HG03460 (cell line): Measurements from ENCODE around the gene RFX8.

Source experiments
- ATAC-seq: cut with Tn5 transposase; IDR thresholded peaks from one replicate; pipeline ENCODE4 v1.9.1; 2021; ENCODE audit not compliant: unreplicated experiment

The RFX8 gene

GRCh38 chr2:101383016-101383541 is 91.8 kb downstream of the RFX8 start:
- ATAC-seq, result no peak

- ATAC-seq, result no peak
Measured at GRCh38 chr2:101382442-101382841, 92.5 kb downstream of the RFX8 start.

DNA sequence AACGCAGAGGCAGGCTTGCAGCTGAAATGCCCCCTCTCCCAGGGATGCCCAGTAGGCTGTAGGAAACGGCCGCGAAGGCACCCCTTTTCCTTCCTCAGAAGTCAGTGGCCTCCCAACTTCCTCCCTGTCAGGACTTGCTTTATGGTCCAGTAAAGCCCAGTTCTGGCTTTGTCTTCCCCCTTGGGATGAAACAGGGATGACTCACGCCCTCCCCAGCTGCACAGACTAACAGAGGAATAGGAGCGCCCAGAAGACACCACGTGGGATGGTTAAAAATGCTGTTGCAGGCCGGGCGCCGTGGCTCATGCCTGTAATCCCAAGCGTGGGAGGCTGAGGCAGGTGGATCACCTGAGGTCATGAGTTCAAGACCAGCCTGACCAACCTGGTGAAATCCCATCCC is 94.5 kb downstream of the RFX8 start:
- ATAC-seq, result no peak

- no peak for ATAC-seq
Measured at GRCh38 chr2:101379091-101379490, 95.8 kb downstream of the RFX8 start.

DNA sequence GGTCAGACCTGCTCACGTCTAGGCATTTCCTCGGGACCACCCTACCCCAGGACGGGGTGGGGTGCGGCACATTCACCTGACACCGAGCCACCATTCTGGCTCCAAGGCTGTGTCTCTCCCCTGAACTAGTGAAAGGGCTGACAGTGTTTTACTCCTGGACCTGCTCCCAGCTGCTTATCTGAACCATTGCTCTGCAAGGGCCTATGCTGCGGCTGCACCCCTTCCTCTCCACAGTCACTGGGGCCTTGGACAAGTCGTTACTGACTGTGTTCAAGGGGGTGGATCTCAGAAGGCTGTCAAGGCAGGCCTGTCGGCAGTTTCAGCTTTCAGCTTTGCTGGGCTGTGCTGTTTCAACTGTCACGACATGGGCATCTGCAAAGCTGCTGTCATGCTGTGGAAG is 99.3 kb downstream of the RFX8 start:
- ATAC-seq, result no peak

- ATAC-seq, result no peak
Measured at GRCh38 chr2:101374821-101375561, 99.9 kb downstream of the RFX8 start.

GRCh38 chr2:101372792-101373191 is 102.1 kb downstream of the RFX8 start:
- no peak for ATAC-seq

- ATAC-seq, result no peak
Measured at GRCh38 chr2:101371636-101372035, 103.3 kb downstream of the RFX8 start.

DNA sequence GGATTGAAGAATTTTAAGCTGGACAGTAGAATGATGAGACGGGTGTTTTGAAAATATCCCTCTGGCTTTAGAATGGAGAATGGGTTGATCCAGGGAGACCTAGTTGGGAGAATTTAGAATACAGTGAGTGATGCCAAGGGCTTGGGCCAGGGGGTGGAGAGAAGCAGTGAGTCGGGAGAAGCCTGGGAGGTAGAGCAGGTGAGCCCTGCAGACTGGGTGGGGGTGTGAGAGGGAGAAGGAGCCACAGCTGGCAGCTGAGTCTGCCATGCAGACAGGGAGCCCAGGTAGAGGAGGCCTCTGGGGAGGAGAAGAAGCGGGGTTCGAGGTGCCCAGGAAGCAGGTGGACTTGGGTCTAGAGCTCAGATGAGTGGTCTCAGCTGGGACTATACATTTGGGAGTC is 105.8 kb downstream of the RFX8 start:
- no peak for ATAC-seq

- ATAC-seq, result no peak
Measured at GRCh38 chr2:101368376-101368775, 106.5 kb downstream of the RFX8 start.

- ATAC-seq, result no peak
Measured at GRCh38 chr2:101367508-101367907, 107.4 kb downstream of the RFX8 start.

DNA sequence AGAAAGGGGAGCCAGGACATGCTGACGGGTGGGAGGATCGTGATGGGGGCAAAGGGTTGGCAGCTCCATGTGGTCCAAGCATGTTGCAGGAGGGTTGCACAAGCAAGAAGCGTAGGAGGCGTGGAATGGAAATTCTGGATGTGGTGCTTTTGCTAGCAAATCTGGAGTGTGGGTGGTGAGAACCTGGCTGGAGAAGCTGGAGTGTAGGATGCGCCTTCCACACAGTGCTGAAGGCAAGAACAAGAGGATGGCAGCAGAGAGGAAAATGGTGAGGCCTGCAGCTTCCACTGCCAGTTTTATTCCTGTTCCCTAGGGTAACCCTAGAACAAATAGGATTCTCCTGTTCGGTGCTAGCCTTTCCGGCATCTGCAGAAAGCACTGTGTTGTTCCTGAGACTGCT is 110.0 kb downstream of the RFX8 start:
- ATAC-seq, result no peak

- no peak for ATAC-seq
Measured at GRCh38 chr2:101362777-101363176, 112.1 kb downstream of the RFX8 start.

GRCh38 chr2:101362316-101362715 is 112.6 kb downstream of the RFX8 start:
- ATAC-seq, result no peak

GRCh38 chr2:101361522-101361921 is 113.4 kb downstream of the RFX8 start:
- ATAC-seq, result no peak

DNA sequence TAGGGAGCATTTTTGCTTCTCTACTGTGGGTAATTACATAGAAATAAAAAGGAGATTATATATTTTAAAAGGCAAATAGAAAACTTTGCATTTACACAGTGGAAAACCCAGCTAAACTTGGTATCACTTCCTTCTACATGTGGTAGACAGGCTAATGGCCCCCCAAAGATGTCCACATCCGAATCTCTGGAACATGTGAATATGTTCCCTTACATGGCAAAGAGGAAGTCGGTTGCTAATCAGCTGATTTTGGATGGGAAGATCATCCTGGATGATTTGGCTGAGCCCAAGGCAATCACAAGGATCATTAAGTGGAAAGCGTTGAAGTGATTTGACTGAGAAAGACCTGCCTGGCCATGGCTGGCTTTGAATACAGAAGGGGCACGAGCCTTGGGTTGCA is 113.8 kb downstream of the RFX8 start:
- no peak for ATAC-seq

DNA sequence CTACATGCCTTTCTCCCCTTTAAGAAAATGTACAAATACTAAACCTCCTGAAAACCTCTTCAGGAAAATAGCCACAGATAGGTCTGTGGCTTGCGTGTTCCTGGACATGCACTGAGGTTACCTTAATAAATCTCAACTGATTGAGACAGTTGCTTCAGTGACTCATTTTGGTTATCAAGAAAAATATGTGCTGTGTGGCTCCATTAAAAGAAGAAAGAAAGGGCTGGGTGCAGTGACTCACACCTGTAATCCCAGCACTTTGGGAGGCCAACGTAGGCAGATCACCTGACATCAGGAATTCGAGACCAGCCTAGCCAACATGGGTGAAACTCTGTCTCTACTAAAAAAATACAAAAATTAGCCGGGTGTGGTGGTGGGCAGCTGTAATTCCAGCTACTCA is 114.7 kb downstream of the RFX8 start:
- no peak for ATAC-seq

- ATAC-seq, result no peak
Measured at GRCh38 chr2:101359410-101359954, 115.4 kb downstream of the RFX8 start.

DNA sequence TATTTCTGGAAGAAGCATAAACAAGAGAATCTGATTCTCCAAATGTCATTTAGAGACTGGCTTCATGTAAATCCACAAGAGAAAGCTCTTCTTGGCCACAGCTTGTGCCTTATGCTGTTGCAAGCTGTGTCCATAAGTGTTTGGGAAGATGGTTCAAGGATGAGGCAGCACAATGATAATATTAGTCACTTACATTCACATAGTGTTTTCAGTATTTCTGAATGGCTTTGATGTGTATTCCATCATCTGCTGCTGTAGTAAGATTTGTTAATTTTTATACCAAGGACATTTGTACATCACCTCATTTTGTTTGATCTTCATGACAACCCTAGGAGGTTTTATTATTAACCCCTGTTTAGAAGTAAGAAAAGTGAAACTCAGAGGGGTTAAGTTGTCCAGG is 117.5 kb downstream of the RFX8 start:
- no peak for ATAC-seq

DNA sequence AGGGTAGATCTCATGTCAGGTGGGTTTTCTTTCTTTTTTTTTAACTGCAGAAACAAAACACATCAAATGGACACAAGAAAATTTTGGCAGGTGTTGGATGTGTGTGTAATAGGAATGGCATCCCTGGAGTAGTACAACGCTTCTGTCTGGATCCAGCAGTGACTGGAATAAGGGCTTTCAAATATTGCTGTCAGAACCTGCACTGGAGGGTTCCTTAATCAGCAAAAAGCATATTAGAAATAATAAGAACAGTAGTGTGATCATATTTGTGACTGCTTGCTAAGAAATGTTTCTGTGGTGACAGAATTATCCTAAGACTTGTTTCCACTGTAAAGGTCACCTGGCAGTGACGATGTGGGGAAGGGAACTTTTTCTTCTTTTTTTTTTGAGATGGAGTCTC is 118.4 kb downstream of the RFX8 start:
- ATAC-seq, result no peak

GRCh38 chr2:101356055-101356454 is 118.9 kb downstream of the RFX8 start:
- ATAC-seq, result no peak

DNA sequence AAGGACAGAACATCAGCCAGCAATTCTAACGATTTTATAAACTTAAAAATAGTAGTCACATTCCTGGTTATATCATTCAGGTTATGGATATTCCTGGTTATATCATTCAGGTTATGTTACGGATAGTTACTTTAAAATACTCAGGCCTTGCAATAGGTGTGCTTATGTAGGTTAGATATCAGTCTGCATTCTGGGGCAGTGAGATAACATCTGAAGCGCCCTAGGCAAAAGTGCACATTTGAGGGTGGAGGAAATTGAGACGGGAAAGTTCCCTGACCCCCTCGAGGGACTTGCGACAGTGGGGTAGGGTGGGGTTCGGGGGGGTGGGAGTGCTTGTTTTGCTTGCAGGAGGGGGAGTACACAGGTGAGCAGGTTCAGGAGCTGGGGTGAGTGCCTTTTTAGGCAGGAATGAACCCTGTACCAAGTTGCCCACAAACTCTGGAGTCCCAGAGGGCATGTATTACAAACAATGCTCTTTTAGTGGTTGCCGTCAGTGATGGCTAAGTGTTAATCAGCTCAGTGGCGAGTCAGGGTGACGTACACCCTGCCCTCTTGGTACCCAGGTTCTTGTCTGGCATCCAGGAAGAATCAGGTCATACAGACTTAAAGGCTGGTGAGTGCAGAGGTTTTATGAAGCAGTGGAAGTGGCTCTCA is 119.4 kb downstream of the RFX8 start:
- ATAC-seq, result no peak
